Right atrium auricular region (tissue), 2 donors: ENCODE results near the gene OR4F6. TPM values are rescaled to one million over a fixed set of nuclear protein-coding genes. Genes with fewer than 3 reads are reported as not detected.

Experiments
- DNase-seq: peaks from one replicate; pipeline ENCODE4 v3.0.0-alpha.2; 2019; ENCODE audit warnings: low spot score
- H3K27ac ChIP-seq, 2 donors: fragments of 200-600 bp; sonication (generic); 1 replicate in 1 of 2; 2 replicates in 1 of 2; pipeline ENCODE4 v1.5.1; 2016 to 2019
- H3K27me3 ChIP-seq, 2 donors: fragments of 200-600 bp; sonication (generic); one replicate each; pipeline versions ENCODE4 v1.5.1 to v1.6.0; 2017 to 2019
- H3K36me3 ChIP-seq: fragments of 200-600 bp; sonication (generic); one replicate; pipeline ENCODE4 v1.5.1; 2016
- H3K4me1 ChIP-seq, 2 donors: fragments of 200-600 bp; sonication (generic); one replicate each; pipeline versions ENCODE4 v1.5.1 to v1.6.0; 2017 to 2019
- H3K4me3 ChIP-seq, 2 donors: fragments of 200-600 bp; sonication (generic); 1 replicate in 1 of 2; 2 replicates in 1 of 2; pipeline ENCODE4 v1.5.1; 2017 to 2019; ENCODE audit warnings: mild to moderate bottlenecking in 1 of 2, moderate library complexity in 1 of 2
- H3K9me3 ChIP-seq, 2 donors: fragments of 200-600 bp; sonication (generic); one replicate each; pipeline ENCODE4 v1.5.1; 2019
- CTCF ChIP-seq, 2 donors: fragments of 200-600 bp; sonication (generic); IDR thresholded peaks; one replicate each; pipeline ENCODE4 v1.5.1; 2019; ENCODE audit warnings: antibody characterized with exemption in 2 of 2
- total RNA-seq, 2 donors: library from RNA; depleted of rRNA; stranded (reverse); fragments of >200 nt; gene quantifications; one replicate each; pipeline ENCODE4 v1.1.0, GENCODE V29; 2016

Gene OR4F6
- total RNA-seq, 2 donors from 2014 or later = not detected

GRCh38 chr15:101805605-101806345 is 2.5 kb downstream of the OR4F6 start:
- no peak overlapping the region for H3K27ac ChIP-seq
- H3K36me3 ChIP-seq = no peaks in the 10 kb centered on the region
- H3K4me3 ChIP-seq = no peak overlapping the region
- TF ChIP-seq CTCF (IDR thresholded peaks at IDR 0.05) = no peak
- no peaks in the 10 kb centered on the region for H3K4me1 ChIP-seq
- no peaks in the 10 kb centered on the region for H3K9me3 ChIP-seq
- no peak for DNase-seq
- H3K27me3 ChIP-seq = no peaks in the 10 kb centered on the region

- TF ChIP-seq CTCF (IDR thresholded peaks at IDR 0.05) = no peak
- no peak overlapping the region for H3K27ac ChIP-seq
- H3K36me3 ChIP-seq = no peaks in the 10 kb centered on the region
- H3K9me3 ChIP-seq = no peaks in the 10 kb centered on the region
- DNase-seq = no peak
- no peaks in the 10 kb centered on the region for H3K27me3 ChIP-seq
- no peak overlapping the region for H3K4me3 ChIP-seq
- no peaks in the 10 kb centered on the region for H3K4me1 ChIP-seq
These were observed 4.1 kb downstream of the OR4F6 start for GRCh38 chr15:101807345-101807945.

GRCh38 chr15:101808201-101808600 is 4.9 kb downstream of the OR4F6 start:
- Histone ChIP-seq H3K27me3 (no peaks in the 10 kb centered on the region), H3K9me3 (no peaks in the 10 kb centered on the region), H3K4me3 (no peak overlapping the region), H3K4me1 (no peaks in the 10 kb centered on the region), H3K36me3 (no peaks in the 10 kb centered on the region), H3K27ac (no peak overlapping the region)
- TF ChIP-seq CTCF (IDR thresholded peaks at IDR 0.05) = no peak
- DNase-seq = no peak

GRCh38 chr15:101810456-101810855 is 7.1 kb downstream of the OR4F6 start:
- Histone ChIP-seq H3K4me3 (no peak overlapping the region), H3K4me1 (no peaks in the 10 kb centered on the region), H3K9me3 (no peaks in the 10 kb centered on the region), H3K27me3 (no peaks in the 10 kb centered on the region), H3K36me3 (no peaks in the 10 kb centered on the region), H3K27ac (no peak overlapping the region)
- no peak for TF ChIP-seq CTCF (IDR thresholded peaks at IDR 0.05)
- no peak for DNase-seq

GRCh38 chr15:101810876-101811275 is 7.6 kb downstream of the OR4F6 start:
- no peak overlapping the region for H3K27ac ChIP-seq
- no peak for DNase-seq
- no peaks in the 10 kb centered on the region for H3K4me1 ChIP-seq
- no peak for TF ChIP-seq CTCF (IDR thresholded peaks at IDR 0.05)
- no peaks in the 10 kb centered on the region for H3K9me3 ChIP-seq
- no peaks in the 10 kb centered on the region for H3K27me3 ChIP-seq
- no peak overlapping the region for H3K4me3 ChIP-seq
- no peaks in the 10 kb centered on the region for H3K36me3 ChIP-seq
